Measurements from ENCODE around the gene JAG2.

JAG2 gene

DNA sequence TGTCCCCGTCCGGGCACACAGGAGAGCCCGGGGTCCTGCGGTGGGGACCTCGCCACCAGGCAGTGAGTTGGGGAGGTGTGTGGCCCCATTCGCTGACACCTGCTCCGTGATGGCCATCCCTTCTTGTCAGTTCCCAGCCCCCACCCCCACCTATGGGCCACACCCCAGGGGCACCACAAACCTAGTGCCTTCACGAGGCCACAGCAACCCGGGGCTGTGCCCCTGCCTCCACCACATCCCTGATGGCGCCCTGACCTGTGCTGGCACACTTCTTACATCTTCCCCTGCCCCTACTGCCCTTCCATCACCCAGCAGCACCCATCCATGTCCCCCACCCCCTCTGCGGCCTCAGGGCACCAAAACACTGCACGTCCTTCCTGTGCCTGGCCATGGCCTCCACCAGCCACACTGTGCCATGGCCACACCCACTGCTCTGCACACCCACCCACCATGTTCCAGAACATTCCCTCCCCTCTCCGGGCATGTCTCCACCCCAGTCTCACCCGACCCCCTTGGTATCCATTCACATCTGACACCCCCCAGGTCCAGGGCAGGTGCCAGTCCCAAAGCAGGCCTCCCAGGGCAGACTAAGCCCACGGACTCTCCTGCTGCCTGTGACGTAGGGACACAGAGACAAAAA lies 24.4 kb downstream of the JAG2 start:
- no peak for DNase-seq (ENCODE audit: low read depth)
- TF ChIP-seq, protein P1, sequence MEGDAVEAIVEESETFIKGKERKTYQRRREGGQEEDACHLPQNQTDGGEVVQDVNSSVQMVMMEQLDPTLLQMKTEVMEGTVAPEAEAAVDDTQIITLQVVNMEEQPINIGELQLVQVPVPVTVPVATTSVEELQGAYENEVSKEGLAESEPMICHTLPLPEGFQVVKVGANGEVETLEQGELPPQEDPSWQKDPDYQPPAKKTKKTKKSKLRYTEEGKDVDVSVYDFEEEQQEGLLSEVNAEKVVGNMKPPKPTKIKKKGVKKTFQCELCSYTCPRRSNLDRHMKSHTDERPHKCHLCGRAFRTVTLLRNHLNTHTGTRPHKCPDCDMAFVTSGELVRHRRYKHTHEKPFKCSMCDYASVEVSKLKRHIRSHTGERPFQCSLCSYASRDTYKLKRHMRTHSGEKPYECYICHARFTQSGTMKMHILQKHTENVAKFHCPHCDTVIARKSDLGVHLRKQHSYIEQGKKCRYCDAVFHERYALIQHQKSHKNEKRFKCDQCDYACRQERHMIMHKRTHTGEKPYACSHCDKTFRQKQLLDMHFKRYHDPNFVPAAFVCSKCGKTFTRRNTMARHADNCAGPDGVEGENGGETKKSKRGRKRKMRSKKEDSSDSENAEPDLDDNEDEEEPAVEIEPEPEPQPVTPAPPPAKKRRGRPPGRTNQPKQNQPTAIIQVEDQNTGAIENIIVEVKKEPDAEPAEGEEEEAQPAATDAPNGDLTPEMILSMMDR (IDR thresholded peaks at IDR 0.05; ENCODE audit: control insufficient read depth, insufficient read depth, low read depth, low read length, missing control alignments): no peak
- H3K4me3 ChIP-seq (ENCODE audit: control insufficient read depth, low read depth, low read length): no peak overlapping the region

DNA sequence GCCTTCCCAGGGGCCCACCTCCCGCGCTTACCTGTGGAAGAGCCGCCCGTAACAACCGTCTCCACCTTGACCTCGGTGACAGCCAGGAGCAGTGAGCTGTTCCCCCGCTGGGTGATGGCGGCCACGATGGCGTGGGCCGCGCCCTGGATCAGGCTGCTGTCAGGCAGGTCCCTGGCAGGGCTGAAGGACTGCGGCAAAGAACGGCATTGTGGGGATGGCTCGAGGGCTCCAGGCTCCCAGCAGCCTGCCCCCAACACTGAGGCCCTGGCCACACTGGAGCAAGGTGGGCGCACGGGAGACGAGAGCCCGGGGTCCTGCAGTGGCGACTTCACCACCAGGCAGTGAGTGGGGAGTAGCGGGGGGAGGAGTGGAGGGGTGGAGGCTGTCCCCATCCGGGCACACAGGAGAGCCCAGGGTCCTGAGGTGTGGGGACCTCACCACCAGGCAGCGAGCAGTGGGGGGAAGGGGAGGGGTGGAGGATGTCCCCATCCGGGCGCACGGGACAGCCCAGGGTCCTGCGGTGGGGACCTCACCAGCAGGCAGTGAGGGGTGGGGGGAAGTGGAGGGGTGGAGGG lies 25.0 kb downstream of the JAG2 start:
- no peak overlapping the region for H3K4me3 ChIP-seq (ENCODE audit: control insufficient read depth, low read depth, low read length)
- TF ChIP-seq, protein P1 (IDR thresholded peaks at IDR 0.05; ENCODE audit: control insufficient read depth, insufficient read depth, low read depth, low read length, missing control alignments): no peak
- DNase-seq (ENCODE audit: low read depth): no peak

GRCh38 chr14:105142651-105143450 lies 25.7 kb downstream of the JAG2 start:
- TF ChIP-seq, protein P1 (IDR thresholded peaks at IDR 0.05; ENCODE audit: control insufficient read depth, insufficient read depth, low read depth, low read length, missing control alignments): no peak
- DNase-seq (ENCODE audit: low read depth): no peak
- H3K4me3 ChIP-seq (ENCODE audit: control insufficient read depth, low read depth, low read length): no peak overlapping the region

- H3K4me3 ChIP-seq (ENCODE audit: control insufficient read depth, low read depth, low read length): no peak overlapping the region
- TF ChIP-seq, protein P1 (IDR thresholded peaks at IDR 0.05; ENCODE audit: control insufficient read depth, insufficient read depth, low read depth, low read length, missing control alignments): no peak
- no peak for DNase-seq (ENCODE audit: low read depth)
These were observed 26.9 kb downstream of the JAG2 start for GRCh38 chr14:105141486-105142281.

- no peak overlapping the region for H3K4me3 ChIP-seq (ENCODE audit: control insufficient read depth, low read depth, low read length)
- DNase-seq (ENCODE audit: low read depth): no peak
- TF ChIP-seq, protein P1 (IDR thresholded peaks at IDR 0.05; ENCODE audit: control insufficient read depth, insufficient read depth, low read depth, low read length, missing control alignments): no peak
These were observed 27.6 kb downstream of the JAG2 start for GRCh38 chr14:105141026-105141425.

- TF ChIP-seq, protein P1 (IDR thresholded peaks at IDR 0.05; ENCODE audit: control insufficient read depth, insufficient read depth, low read depth, low read length, missing control alignments): no peak
- no peak for DNase-seq (ENCODE audit: low read depth)
- no peak overlapping the region for H3K4me3 ChIP-seq (ENCODE audit: control insufficient read depth, low read depth, low read length)
These were observed 28.0 kb downstream of the JAG2 start for GRCh38 chr14:105140581-105140980.

Data from AG09309 (cell line).